ENCODE data around the gene SOAT2.

The SOAT2 gene

GRCh38 chr12:53102883-53103807, at the start of gene SOAT2:
SOAT2 (plus strand) TSS chr12:53103486; CDS start chr12:53103578, 92 bp downstream.
- no peak for DNase-seq

GRCh38 chr12:53054112-53054878, 49.0 kb upstream of the SOAT2 start:
- peak in 55 of 56 donors; percentile 67 to 98 (median 94) for DNase-seq

- no peak for DNase-seq
Measured at GRCh38 chr12:53055471-53056266, 47.6 kb upstream of the SOAT2 start.

- no peak for DNase-seq
Measured at GRCh38 chr12:53056296-53056695, 47.0 kb upstream of the SOAT2 start.

GRCh38 chr12:53056901-53057300, 46.4 kb upstream of the SOAT2 start:
- DNase-seq = no peak

- DNase-seq = no peak
Measured at GRCh38 chr12:53057816-53058500, 45.3 kb upstream of the SOAT2 start.

- no peak for DNase-seq
Measured at GRCh38 chr12:53058674-53059433, 44.4 kb upstream of the SOAT2 start.

- DNase-seq = no peak
Measured at GRCh38 chr12:53059434-53060063, 43.7 kb upstream of the SOAT2 start.

GRCh38 chr12:53060064-53060720, 43.1 kb upstream of the SOAT2 start:
- DNase-seq = no peak

- DNase-seq = no peak
Measured at GRCh38 chr12:53060721-53061276, 42.5 kb upstream of the SOAT2 start.

GRCh38 chr12:53061404-53062010, 41.8 kb upstream of the SOAT2 start:
- DNase-seq = no peak

- no peak for DNase-seq
Measured at GRCh38 chr12:53062011-53062961, 41.0 kb upstream of the SOAT2 start.

GRCh38 chr12:53062977-53063707, 40.1 kb upstream of the SOAT2 start:
- DNase-seq = no peak

GRCh38 chr12:53063708-53064612, 39.3 kb upstream of the SOAT2 start:
- DNase-seq = no peak
